Muscle of arm (tissue), 12 donors: Measurements from ENCODE around the gene ADGRB3. TPM values are rescaled to one million over a fixed set of nuclear protein-coding genes. Genes with fewer than 3 reads are reported as not detected.
"Not testable (repeated sequence)": the region's sequence is repeated elsewhere in the genome, so short reads cannot be mapped to it uniquely, and the experiment has no call there.

Experiments
- DNase-seq: peaks from one replicate; pipeline ENCODE4 v3.0.0-alpha.2; 2013
- polyA plus RNA-seq, 12 donors: library from polyadenylated mRNA; unstranded; fragments of 120-200 nt; gene quantifications; one replicate each; pipeline ENCODE4 v1.2.1, GENCODE V29; 2013; ENCODE audit not compliant: insufficient read length in 12 of 12

ADGRB3 gene
- polyA plus RNA-seq, 12 donors: 0.65 to 6.4 (median 1.3) TPM; not detected in 1

GRCh38 chr6:68947721-68948120 is 312.6 kb downstream of the ADGRB3 start:
- DNase-seq: no peak

- no peak for DNase-seq
These were observed 316.2 kb downstream of the ADGRB3 start for GRCh38 chr6:68951270-68951669.

GRCh38 chr6:68958327-68958726 is 323.2 kb downstream of the ADGRB3 start:
- DNase-seq: no peak

- peak; percentile 32 for DNase-seq
These were observed 332.6 kb downstream of the ADGRB3 start for GRCh38 chr6:68967549-68968300.

- DNase-seq: no peak
These were observed 333.2 kb downstream of the ADGRB3 start for GRCh38 chr6:68968301-68968649.

GRCh38 chr6:68973066-68973465 is 338.0 kb downstream of the ADGRB3 start:
- DNase-seq: no peak

GRCh38 chr6:68975064-68975463 is 340.0 kb downstream of the ADGRB3 start:
- peak; percentile 20 for DNase-seq

GRCh38 chr6:68975816-68976215 is 340.7 kb downstream of the ADGRB3 start:
- DNase-seq: no peak

- DNase-seq: no peak
These were observed 341.2 kb downstream of the ADGRB3 start for GRCh38 chr6:68976260-68976659.

- no peak for DNase-seq
These were observed 343.3 kb downstream of the ADGRB3 start for GRCh38 chr6:68978411-68978810.

- not testable (repeated sequence) for DNase-seq
These were observed 346.6 kb downstream of the ADGRB3 start for GRCh38 chr6:68981668-68982067.

- DNase-seq: no peak
These were observed 353.6 kb downstream of the ADGRB3 start for GRCh38 chr6:68988698-68989097.

GRCh38 chr6:68990317-68990716 is 355.2 kb downstream of the ADGRB3 start:
- DNase-seq: peak; percentile 7

GRCh38 chr6:68993911-68994310 is 358.8 kb downstream of the ADGRB3 start:
- DNase-seq: no peak

GRCh38 chr6:68994521-68994920 is 359.4 kb downstream of the ADGRB3 start:
- no peak for DNase-seq

GRCh38 chr6:69005199-69005598 is 370.1 kb downstream of the ADGRB3 start:
- no peak for DNase-seq

GRCh38 chr6:69007781-69008180 is 372.7 kb downstream of the ADGRB3 start:
- no peak for DNase-seq

GRCh38 chr6:69012211-69012610 is 377.1 kb downstream of the ADGRB3 start:
- no peak for DNase-seq

- no peak for DNase-seq
These were observed 377.8 kb downstream of the ADGRB3 start for GRCh38 chr6:69012876-69013275.

- DNase-seq: no peak
These were observed 383.8 kb downstream of the ADGRB3 start for GRCh38 chr6:69018906-69019305.

- no peak for DNase-seq
These were observed 384.8 kb downstream of the ADGRB3 start for GRCh38 chr6:69019832-69020231.

GRCh38 chr6:69022993-69023392 is 387.9 kb downstream of the ADGRB3 start:
- DNase-seq: no peak

GRCh38 chr6:69026243-69026642 is 391.2 kb downstream of the ADGRB3 start:
- no peak for DNase-seq

GRCh38 chr6:69026715-69027114 is 391.6 kb downstream of the ADGRB3 start:
- no peak for DNase-seq
